ENCODE results near the gene TTF2. TPM values are rescaled to one million over a fixed set of nuclear protein-coding genes. Genes with fewer than 3 reads are reported as not detected.
"Not testable (repeated sequence)": the region's sequence is repeated elsewhere in the genome, so short reads cannot be mapped to it uniquely, and the experiment has no call there.

TTF2 gene
- total RNA-seq, 4 donors from 2014 or later = 12.1 to 59.4 (median 28.5) TPM

DNA sequence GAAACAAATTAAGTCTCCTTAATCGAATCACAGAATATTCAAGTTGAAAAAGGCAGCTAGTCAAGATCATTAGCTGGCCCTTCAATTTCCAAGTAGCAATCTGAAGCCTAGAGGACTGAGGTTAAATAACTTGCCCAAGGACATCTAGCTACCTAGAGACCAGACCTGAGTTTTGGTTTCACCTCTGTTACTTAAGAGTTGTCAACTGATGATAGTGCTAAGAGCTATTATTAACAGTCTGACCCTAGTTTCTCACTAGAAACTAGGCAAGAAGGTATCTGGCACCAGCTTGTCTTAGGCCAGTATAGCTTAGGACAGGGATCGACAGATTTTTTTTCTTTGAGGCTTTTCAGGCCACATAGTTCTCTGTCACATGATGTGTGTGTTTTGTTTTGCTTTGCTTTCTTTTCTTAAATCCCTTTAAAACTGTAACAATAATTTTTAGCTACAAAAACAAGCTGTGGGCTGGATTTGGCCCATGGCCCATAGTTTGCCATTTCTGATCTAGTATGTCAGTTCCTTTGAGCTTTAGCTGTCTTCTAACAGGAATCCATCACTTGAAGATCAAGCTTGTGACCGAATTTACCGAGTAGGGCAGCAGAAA, 38.3 kb downstream of the TTF2 start:
- no peaks in the 10 kb centered on the region for H3K9me3 ChIP-seq
- H3K36me3 ChIP-seq = peaks cover 0 to 59% (median 0%) of the 10 kb centered on the region in 3 donors
- DNase-seq = no peak
- TF ChIP-seq, protein P1, sequence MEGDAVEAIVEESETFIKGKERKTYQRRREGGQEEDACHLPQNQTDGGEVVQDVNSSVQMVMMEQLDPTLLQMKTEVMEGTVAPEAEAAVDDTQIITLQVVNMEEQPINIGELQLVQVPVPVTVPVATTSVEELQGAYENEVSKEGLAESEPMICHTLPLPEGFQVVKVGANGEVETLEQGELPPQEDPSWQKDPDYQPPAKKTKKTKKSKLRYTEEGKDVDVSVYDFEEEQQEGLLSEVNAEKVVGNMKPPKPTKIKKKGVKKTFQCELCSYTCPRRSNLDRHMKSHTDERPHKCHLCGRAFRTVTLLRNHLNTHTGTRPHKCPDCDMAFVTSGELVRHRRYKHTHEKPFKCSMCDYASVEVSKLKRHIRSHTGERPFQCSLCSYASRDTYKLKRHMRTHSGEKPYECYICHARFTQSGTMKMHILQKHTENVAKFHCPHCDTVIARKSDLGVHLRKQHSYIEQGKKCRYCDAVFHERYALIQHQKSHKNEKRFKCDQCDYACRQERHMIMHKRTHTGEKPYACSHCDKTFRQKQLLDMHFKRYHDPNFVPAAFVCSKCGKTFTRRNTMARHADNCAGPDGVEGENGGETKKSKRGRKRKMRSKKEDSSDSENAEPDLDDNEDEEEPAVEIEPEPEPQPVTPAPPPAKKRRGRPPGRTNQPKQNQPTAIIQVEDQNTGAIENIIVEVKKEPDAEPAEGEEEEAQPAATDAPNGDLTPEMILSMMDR (IDR thresholded peaks at IDR 0.05) = no peak
- TF ChIP-seq POLR2A (IDR thresholded peaks at IDR 0.05) = no peak
- H3K27ac ChIP-seq = no peak overlapping the region
- H3K4me1 ChIP-seq = peaks cover 0 to 11% (median 0%) of the 10 kb centered on the region in 4 donors
- H3K4me3 ChIP-seq = no peak overlapping the region
- H3K27me3 ChIP-seq = no peaks in the 10 kb centered on the region

DNA sequence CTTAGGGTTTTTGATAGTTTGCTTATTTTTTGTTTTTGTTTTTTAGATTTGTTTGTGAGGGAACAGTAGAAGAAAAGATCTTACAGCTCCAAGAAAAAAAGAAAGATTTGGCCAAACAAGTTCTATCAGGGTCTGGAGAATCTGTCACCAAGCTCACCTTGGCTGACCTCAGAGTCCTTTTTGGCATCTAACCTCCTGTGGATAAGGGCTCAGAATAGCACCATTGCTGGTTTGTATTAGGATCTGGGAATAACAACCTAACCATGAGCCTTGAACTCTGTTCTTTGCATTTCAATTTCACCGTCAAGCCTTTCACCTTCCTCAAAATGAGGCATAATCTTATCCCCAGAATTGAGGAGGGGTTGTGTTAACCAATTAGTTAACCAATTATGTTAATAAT, 41.2 kb downstream of the TTF2 start:
- no peak overlapping the region for H3K27ac ChIP-seq
- no peaks in the 10 kb centered on the region for H3K4me1 ChIP-seq
- peaks cover 0 to 55% (median 0%) of the 10 kb centered on the region in 3 donors for H3K36me3 ChIP-seq
- H3K27me3 ChIP-seq = no peaks in the 10 kb centered on the region
- H3K4me3 ChIP-seq = no peak overlapping the region
- TF ChIP-seq, protein P1 (IDR thresholded peaks at IDR 0.05) = no peak
- no peak for TF ChIP-seq POLR2A (IDR thresholded peaks at IDR 0.05)
- DNase-seq = no peak
- H3K9me3 ChIP-seq = no peaks in the 10 kb centered on the region

DNA sequence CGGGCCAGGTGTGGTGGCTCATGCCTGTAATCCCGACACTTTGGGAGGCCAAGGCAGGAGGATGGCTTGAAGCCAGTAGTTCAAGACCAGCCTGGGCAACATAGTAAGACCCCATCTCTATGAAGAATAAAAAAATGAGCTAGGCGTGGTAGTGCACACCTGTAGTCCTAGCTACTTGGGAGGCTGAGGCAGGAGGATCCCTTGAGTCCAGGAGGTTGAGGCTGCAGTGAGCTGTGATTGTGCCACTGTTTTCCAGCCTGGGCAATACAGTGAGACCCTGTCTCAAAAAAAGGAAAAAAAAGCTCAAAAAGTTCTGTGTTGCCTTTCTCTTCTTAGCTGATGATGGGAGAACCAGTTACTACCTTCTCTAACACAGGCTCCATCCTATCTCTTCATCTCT, 41.7 kb downstream of the TTF2 start:
- DNase-seq, H3K27ac ChIP-seq, H3K4me1 ChIP-seq, H3K27me3 ChIP-seq, H3K9me3 ChIP-seq, H3K4me3 ChIP-seq: not testable (repeated sequence)
- peaks cover 0 to 54% (median 0%) of the 10 kb centered on the region in 3 donors for H3K36me3 ChIP-seq

DNA sequence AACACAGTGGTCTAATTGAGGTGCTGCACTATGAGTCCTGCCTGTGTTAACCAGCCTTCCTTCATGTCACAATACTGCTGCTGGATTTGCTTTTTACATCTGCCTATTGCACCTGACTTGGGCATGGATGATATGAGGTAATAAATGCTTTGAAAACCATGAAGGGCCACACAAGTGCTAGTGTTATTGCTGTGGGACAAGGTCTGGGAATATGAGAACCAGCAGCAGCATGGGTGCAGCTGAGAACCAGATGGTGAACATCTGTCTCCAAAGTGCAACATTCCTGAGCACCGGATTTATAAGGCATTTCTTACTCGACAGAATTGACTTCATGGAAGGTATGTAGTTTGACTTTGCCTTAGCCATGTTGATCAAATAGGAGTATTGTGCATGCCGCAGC, 44.9 kb downstream of the TTF2 start:
- TF ChIP-seq, protein P1 (IDR thresholded peaks at IDR 0.05) = no peak
- no peak for TF ChIP-seq POLR2A (IDR thresholded peaks at IDR 0.05)
- H3K27ac ChIP-seq = no peak overlapping the region
- H3K27me3 ChIP-seq = no peaks in the 10 kb centered on the region
- peaks cover 0 to 29% (median 0%) of the 10 kb centered on the region in 3 donors for H3K36me3 ChIP-seq
- no peak overlapping the region for H3K4me3 ChIP-seq
- no peaks in the 10 kb centered on the region for H3K4me1 ChIP-seq
- no peak for DNase-seq
- H3K9me3 ChIP-seq = no peaks in the 10 kb centered on the region

DNA sequence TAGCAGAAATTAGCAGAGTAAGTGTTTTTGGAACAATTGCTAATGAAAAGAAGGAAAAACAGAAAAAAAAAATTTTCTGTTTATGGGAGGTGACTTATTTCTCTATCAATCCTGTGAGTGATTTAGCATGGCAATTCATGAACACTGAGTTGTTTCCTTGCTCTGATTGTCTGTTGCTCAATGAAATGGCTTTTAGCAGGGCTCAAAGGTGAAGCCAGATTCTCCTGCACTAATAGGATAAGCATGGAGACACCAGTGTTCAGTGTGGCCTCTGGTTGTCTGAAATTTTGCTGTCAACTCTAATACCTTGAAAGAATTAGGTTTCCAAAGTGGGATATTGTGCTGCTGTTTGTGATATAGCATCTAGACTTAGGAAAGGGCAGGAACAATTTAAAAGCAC, 45.6 kb downstream of the TTF2 start:
- no peak overlapping the region for H3K4me3 ChIP-seq
- DNase-seq = no peak
- H3K36me3 ChIP-seq = peaks cover 0 to 22% (median 0%) of the 10 kb centered on the region in 3 donors
- TF ChIP-seq, protein P1 (IDR thresholded peaks at IDR 0.05) = no peak
- TF ChIP-seq POLR2A (IDR thresholded peaks at IDR 0.05) = no peak
- H3K27ac ChIP-seq = no peak overlapping the region
- no peaks in the 10 kb centered on the region for H3K9me3 ChIP-seq
- H3K4me1 ChIP-seq = no peaks in the 10 kb centered on the region
- no peaks in the 10 kb centered on the region for H3K27me3 ChIP-seq

DNA sequence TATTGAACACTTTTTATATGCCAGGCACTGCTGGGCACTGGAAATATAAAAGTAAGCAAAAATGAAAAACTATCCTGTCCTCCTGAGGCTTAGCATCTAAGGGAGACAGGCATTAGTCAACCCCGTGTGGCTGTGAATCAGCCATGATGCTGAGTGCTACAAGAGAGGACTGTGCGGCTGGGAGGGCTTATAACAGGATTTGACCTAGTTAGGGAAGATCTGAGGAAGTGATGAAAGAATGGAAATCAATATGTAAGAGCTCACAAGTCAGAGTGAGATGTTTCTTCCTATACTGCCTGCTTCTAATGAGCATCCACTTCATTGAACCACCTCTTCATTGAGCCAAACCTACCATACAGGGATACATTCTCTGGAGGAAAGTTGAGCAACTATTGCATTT, 46.4 kb downstream of the TTF2 start:
- no peaks in the 10 kb centered on the region for H3K4me1 ChIP-seq
- TF ChIP-seq, protein P1 (IDR thresholded peaks at IDR 0.05) = no peak
- no peak for TF ChIP-seq POLR2A (IDR thresholded peaks at IDR 0.05)
- no peaks in the 10 kb centered on the region for H3K27me3 ChIP-seq
- H3K27ac ChIP-seq = no peak overlapping the region
- DNase-seq = no peak
- H3K4me3 ChIP-seq = no peak overlapping the region
- H3K9me3 ChIP-seq = no peaks in the 10 kb centered on the region
- peaks cover 0 to 20% (median 0%) of the 10 kb centered on the region in 3 donors for H3K36me3 ChIP-seq
